HG02943 (cell line): Measurements from ENCODE around the gene PTBP3.
"Not testable (repeated sequence)": the region's sequence is repeated elsewhere in the genome, so short reads cannot be mapped to it uniquely, and the experiment has no call there.

Experiments
- ATAC-seq: cut with Tn5 transposase; IDR thresholded peaks from one replicate; pipeline ENCODE4 v1.9.1; 2021; ENCODE audit warnings: mild to moderate bottlenecking, low read depth, moderate library complexity; ENCODE audit not compliant: unreplicated experiment

Gene PTBP3

GRCh38 chr9:112325600-112325999, 7.8 kb downstream of the PTBP3 start:
- no peak for ATAC-seq

- ATAC-seq = no peak
Measured at GRCh38 chr9:112325127-112325526, 8.3 kb downstream of the PTBP3 start.

- no peak for ATAC-seq
Measured at GRCh38 chr9:112323378-112323854, 10.0 kb downstream of the PTBP3 start.

- no peak for ATAC-seq
Measured at GRCh38 chr9:112322701-112323377, 10.6 kb downstream of the PTBP3 start.

GRCh38 chr9:112316258-112316943, 17.0 kb downstream of the PTBP3 start:
- no peak for ATAC-seq

GRCh38 chr9:112315331-112316257, 17.8 kb downstream of the PTBP3 start:
- ATAC-seq = no peak

- ATAC-seq = no peak
Measured at GRCh38 chr9:112312139-112312538, 21.3 kb downstream of the PTBP3 start.

GRCh38 chr9:112311497-112311896, 21.9 kb downstream of the PTBP3 start:
- ATAC-seq = no peak

- ATAC-seq = no peak
Measured at GRCh38 chr9:112310826-112311225, 22.6 kb downstream of the PTBP3 start.

GRCh38 chr9:112308588-112308987, 24.8 kb downstream of the PTBP3 start:
- no peak for ATAC-seq

GRCh38 chr9:112301420-112301819, 32.0 kb downstream of the PTBP3 start:
- no peak for ATAC-seq

- no peak for ATAC-seq
Measured at GRCh38 chr9:112299514-112299913, 33.9 kb downstream of the PTBP3 start.

GRCh38 chr9:112296929-112297328, 36.5 kb downstream of the PTBP3 start:
- no peak for ATAC-seq

GRCh38 chr9:112295174-112295573, 38.2 kb downstream of the PTBP3 start:
- no peak for ATAC-seq

- no peak for ATAC-seq
Measured at GRCh38 chr9:112288029-112288428, 45.4 kb downstream of the PTBP3 start.

GRCh38 chr9:112286926-112287325, 46.5 kb downstream of the PTBP3 start:
- no peak for ATAC-seq

- no peak for ATAC-seq
Measured at GRCh38 chr9:112285056-112285455, 48.4 kb downstream of the PTBP3 start.

- ATAC-seq = no peak
Measured at GRCh38 chr9:112283582-112284253, 49.7 kb downstream of the PTBP3 start.

- ATAC-seq = not testable (repeated sequence)
Measured at GRCh38 chr9:112282841-112283240, 50.6 kb downstream of the PTBP3 start.

GRCh38 chr9:112280904-112281303, 52.5 kb downstream of the PTBP3 start:
- no peak for ATAC-seq
